Mesothelial cell of epicardium (in vitro differentiated cells): ENCODE data around the gene CLNS1A. TPM values are rescaled to one million over a fixed set of nuclear protein-coding genes. Genes with fewer than 3 reads are reported as not detected.
"Not testable (repeated sequence)": the region's sequence is repeated elsewhere in the genome, so short reads cannot be mapped to it uniquely, and the experiment has no call there.

ENCODE experiments used
- DNase-seq, 2 experiments: peaks; one replicate each; pipeline ENCODE4 v3.0.0; 2021; ENCODE audit warnings: low spot score in 2 of 2; ENCODE audit not compliant: unreplicated experiment in 2 of 2
- H3K27ac Mint-ChIP-seq: 2 replicates; pipeline ENCODE4 v1.8.0; 2021; ENCODE audit warnings: mixed read lengths
- H3K27me3 Mint-ChIP-seq: 2 replicates; pipeline ENCODE4 v1.8.0; 2021; ENCODE audit warnings: low read depth, mixed read lengths
- H3K36me3 Mint-ChIP-seq: 2 replicates; pipeline ENCODE4 v1.8.0; 2021; ENCODE audit warnings: mixed read lengths
- H3K4me1 Mint-ChIP-seq: 2 replicates; pipeline ENCODE4 v1.8.0; 2021; ENCODE audit warnings: mixed read lengths
- H3K4me3 Mint-ChIP-seq: 2 replicates; pipeline ENCODE4 v1.8.0; 2021; ENCODE audit warnings: mild to moderate bottlenecking, moderate library complexity, mixed read lengths
- H3K9me3 Mint-ChIP-seq: 2 replicates; pipeline ENCODE4 v1.8.0; 2021; ENCODE audit warnings: mixed read lengths
- total RNA-seq: library from RNA; stranded (reverse); gene quantifications from 3 replicates; pipeline ENCODE4 v1.2.1, GENCODE V29; 2021
- TF ChIP-seq, protein P1 (sequence below): fragments of 200-600 bp; sonication (generic); IDR thresholded peaks from one replicate; pipeline ENCODE4 v1.5.0; 2021; ENCODE audit warnings: antibody characterized with exemption; ENCODE audit not compliant: unreplicated experiment

CLNS1A gene
- total RNA-seq, 1 donor from 2014 or later, result 151 TPM

DNA sequence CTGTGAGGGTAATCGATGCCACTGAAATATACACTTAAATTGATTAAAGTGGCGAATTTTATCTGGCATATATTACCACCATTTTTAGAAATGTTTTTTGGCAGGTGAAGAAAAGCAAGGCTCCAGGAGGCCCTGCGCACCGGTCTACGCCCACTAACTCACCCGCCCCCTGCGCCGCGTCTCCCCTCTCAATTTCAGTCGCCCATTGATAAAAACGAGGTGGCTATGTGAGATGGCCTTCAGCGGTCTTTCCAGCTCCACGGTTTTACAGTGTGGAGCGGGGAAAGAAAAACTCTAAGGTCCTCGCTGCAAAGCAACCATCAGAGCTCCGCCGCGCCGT lies 48.4 kb downstream of the CLNS1A start:
- peak overlapping the region; percentile 92 for H3K27ac Mint-ChIP-seq
- H3K4me3 Mint-ChIP-seq, result peak overlapping the region; percentile 86

DNA sequence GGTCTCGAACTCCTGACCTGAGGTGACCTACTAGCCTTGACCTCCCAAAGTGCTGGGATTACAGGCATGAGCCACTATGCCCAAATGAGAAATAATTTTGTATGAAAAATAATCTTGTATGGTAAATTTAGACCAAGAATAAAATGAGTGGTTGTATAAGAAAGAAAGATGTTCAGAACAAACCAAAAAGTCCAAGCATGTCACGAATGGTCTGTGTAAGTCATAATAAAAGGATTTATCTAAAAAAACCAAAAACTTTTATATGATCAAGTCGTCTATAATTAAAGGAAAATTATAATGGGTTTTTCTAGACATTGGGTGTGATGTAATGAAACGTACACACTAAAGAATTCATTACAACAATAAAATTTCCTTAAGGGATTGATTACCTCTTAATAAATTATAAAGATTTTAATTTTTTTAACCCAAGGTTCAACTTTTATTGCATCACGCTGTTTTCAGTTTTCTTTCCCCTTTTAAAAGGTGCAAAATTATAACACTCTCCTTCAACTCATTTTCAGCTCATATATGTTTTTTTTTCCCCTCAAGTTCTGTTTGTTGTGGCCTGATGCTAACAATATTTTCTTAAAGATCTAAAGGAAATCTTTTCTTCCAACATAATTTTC lies 56.8 kb downstream of the CLNS1A start:
- TF ChIP-seq, protein P1, sequence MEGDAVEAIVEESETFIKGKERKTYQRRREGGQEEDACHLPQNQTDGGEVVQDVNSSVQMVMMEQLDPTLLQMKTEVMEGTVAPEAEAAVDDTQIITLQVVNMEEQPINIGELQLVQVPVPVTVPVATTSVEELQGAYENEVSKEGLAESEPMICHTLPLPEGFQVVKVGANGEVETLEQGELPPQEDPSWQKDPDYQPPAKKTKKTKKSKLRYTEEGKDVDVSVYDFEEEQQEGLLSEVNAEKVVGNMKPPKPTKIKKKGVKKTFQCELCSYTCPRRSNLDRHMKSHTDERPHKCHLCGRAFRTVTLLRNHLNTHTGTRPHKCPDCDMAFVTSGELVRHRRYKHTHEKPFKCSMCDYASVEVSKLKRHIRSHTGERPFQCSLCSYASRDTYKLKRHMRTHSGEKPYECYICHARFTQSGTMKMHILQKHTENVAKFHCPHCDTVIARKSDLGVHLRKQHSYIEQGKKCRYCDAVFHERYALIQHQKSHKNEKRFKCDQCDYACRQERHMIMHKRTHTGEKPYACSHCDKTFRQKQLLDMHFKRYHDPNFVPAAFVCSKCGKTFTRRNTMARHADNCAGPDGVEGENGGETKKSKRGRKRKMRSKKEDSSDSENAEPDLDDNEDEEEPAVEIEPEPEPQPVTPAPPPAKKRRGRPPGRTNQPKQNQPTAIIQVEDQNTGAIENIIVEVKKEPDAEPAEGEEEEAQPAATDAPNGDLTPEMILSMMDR, result no peak

More for the DNA sequence above, 48.4 kb downstream of the CLNS1A start:
- H3K4me1 Mint-ChIP-seq, result peaks cover 15% of the 10 kb centered on the region
- no peaks in the 10 kb centered on the region for H3K9me3 Mint-ChIP-seq
- TF ChIP-seq, protein P1, result no peak
- H3K36me3 Mint-ChIP-seq, result no peaks in the 10 kb centered on the region
- DNase-seq, result no peak
- no peaks in the 10 kb centered on the region for H3K27me3 Mint-ChIP-seq

DNA sequence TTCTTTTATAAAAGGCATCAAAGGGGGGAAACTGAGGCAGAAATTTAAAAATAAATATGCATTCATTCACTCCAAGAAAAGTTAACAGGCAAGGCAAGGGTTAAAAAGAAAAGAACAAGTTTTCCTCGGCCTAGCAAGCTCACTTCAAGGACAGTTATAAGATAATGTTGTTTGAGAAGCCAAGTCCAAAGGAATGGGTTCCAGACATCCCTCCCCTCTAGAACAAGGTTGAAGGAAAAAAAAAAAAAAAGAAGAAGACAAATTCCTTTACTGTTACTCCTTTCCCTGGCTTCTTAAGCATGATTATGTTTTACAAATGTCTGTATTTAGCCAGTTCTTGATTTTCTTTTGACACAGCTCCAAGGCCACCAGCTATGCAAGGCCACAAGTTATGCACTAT lies 62.2 kb downstream of the CLNS1A start:
- H3K9me3 Mint-ChIP-seq, DNase-seq, H3K27me3 Mint-ChIP-seq, H3K4me3 Mint-ChIP-seq, H3K27ac Mint-ChIP-seq, H3K36me3 Mint-ChIP-seq: not testable (repeated sequence)
- H3K4me1 Mint-ChIP-seq, result peaks cover 17% of the 10 kb centered on the region

More for the DNA sequence above, 56.8 kb downstream of the CLNS1A start:
- Mint-ChIP-seq H3K9me3 (peaks cover 19% of the 10 kb centered on the region), H3K27me3 (no peaks in the 10 kb centered on the region), H3K27ac (no peak overlapping the region), H3K4me3 (no peak overlapping the region), H3K4me1 (peaks cover 5% of the 10 kb centered on the region), H3K36me3 (peaks cover 14% of the 10 kb centered on the region)
- DNase-seq, result no peak

DNA sequence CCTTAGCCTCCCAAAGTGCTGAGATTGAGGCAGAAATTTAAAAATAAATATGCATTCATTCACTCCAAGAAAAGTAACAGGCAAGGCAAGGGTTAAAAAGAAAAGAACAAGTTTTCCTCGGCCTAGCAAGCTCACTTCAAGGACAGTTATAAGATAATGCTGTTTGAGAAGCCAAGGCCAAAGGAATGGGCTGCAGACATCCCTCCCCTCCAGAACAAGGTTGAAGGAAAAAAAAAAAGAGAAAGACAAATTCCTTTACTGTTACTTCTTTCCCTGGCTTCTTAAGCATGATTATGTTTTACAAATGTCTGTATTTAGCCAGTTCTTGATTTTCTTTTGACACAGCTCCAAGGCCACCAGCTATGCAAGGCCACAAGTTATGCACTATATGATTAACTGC lies 66.7 kb downstream of the CLNS1A start:
- H3K4me3 Mint-ChIP-seq, result not testable (repeated sequence)

DNA sequence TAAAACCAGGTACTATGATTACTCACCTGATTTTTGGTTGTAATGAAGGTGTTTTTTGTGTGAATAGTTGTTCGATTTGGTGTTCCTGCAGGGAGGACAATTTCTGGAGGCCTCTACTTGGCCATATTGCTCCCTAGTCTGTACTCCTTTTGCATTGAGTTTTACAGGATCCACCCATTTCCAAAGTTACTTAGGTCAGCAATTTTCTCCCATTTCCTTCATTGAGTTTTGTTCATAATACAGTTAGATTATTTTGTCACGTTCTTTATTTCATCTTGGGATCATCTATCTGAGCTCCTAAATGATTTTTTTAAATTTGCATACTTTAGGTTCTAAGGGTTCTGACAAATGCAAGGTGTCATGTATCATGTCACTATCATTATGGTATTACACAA lies 67.9 kb downstream of the CLNS1A start:
- H3K4me1 Mint-ChIP-seq, result peaks cover 31% of the 10 kb centered on the region
- no peak for DNase-seq
- H3K4me3 Mint-ChIP-seq, result no peak overlapping the region
- H3K27ac Mint-ChIP-seq, result no peak overlapping the region
- no peaks in the 10 kb centered on the region for H3K27me3 Mint-ChIP-seq
- no peaks in the 10 kb centered on the region for H3K36me3 Mint-ChIP-seq
- TF ChIP-seq, protein P1, result no peak
- no peaks in the 10 kb centered on the region for H3K9me3 Mint-ChIP-seq

More for the DNA sequence above, 66.7 kb downstream of the CLNS1A start:
- DNase-seq, H3K36me3 Mint-ChIP-seq, H3K9me3 Mint-ChIP-seq, H3K27me3 Mint-ChIP-seq: not testable (repeated sequence)
- Mint-ChIP-seq H3K4me1 (peaks cover 33% of the 10 kb centered on the region), H3K27ac (peak overlapping the region; percentile 81)

DNA sequence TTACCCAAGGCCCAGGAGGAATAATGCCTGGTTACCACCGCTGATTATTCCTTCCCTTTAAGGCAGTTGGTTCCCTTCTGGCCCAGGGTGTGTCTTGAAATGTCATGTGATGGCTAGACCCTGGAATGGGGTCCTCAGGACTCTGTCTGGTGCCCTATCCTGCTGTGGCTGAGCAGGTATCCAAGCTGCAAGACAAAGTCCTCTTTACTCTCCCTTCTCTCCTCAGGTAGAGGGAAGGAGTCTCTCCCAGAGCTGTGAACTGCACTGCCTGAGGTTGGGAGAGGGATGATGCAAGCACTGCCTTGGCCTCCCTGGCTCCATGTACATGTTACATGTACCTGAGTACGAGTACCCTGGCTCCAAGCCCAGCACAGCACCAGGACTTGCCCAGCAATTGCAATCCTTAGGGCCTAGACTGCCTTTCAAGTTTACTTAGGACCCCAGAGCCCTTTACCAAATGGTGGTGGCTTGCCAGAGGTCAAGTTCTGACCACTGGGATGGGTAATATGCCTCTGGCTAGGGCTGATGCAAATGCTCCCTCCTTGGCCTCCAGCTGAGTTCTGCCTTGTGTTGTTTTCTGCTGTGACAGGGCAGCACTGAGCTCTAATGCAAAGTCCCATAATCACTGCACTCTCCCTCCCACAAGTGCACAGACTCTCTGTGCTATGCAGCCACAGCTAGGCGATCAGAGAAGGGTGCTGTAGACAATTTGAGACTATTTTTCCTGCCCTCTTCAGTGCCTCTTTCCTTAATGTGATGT lies 68.5 kb downstream of the CLNS1A start:
- H3K27me3 Mint-ChIP-seq, result no peaks in the 10 kb centered on the region
- TF ChIP-seq, protein P1, result no peak
- peaks cover 4% of the 10 kb centered on the region for H3K9me3 Mint-ChIP-seq
- H3K4me3 Mint-ChIP-seq, result no peak overlapping the region
- H3K27ac Mint-ChIP-seq, result no peak overlapping the region
- no peak for DNase-seq
- peaks cover 31% of the 10 kb centered on the region for H3K4me1 Mint-ChIP-seq
- H3K36me3 Mint-ChIP-seq, result no peaks in the 10 kb centered on the region
